ENCODE data around the gene TOPBP1.
"Not testable (repeated sequence)": the region's sequence is repeated elsewhere in the genome, so short reads cannot be mapped to it uniquely, and the experiment has no call there.

Gene TOPBP1

GRCh38 chr3:133575086-133575485, 86.7 kb downstream of the TOPBP1 start:
- no peak for DNase-seq (ENCODE audit: low read depth)
- peak overlapping the region; percentile 89 for H3K4me3 ChIP-seq (ENCODE audit: low read depth, low read length)

DNA sequence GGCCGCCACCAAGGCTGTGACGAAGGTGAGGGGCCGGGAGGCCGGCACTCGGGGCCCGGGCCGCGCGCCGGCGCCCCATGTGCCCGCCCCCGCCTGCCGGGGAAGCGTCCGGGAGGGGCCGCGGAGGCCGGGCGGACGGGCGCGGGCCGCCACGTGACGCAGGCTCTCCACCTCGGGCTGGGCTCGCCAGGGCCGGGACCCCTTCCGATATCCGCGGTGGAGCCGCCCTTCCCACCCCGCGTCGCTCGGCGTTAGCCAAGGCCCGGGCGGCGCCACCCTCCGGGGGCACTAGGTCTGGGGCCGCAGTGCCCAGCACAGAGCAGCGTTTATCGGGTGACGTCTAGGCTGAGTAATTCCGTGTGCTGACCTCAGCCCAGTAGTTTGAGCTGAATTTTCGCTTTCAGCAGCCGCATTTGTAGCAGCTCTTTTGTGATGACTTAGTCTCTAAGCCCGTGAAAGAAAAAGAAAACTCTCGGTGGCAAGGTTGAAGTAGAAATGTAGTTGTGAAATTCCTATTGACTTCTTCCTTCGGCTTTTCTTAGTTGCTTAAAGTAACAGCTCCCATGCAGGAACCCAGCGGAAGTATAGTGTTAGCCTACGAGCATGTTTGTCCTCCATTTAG, 87.4 kb downstream of the TOPBP1 start:
- peak; percentile 31 for DNase-seq (ENCODE audit: low read depth)

GRCh38 chr3:133573629-133574194, 88.0 kb downstream of the TOPBP1 start, which contains the start of gene CDV3:
CDV3 (plus strand) TSS chr3:133573686; CDS start chr3:133574045, 359 bp downstream.
- DNase-seq (ENCODE audit: low read depth): no peak
- H3K4me3 ChIP-seq (ENCODE audit: low read depth, low read length): peak within 1 kb of the TSS; percentile 89

More for the DNA sequence above, 87.4 kb downstream of the TOPBP1 start:
- peak overlapping the region; percentile 89 for H3K4me3 ChIP-seq (ENCODE audit: low read depth, low read length)

- DNase-seq (ENCODE audit: low read depth): peak; percentile 100
- H3K4me3 ChIP-seq (ENCODE audit: low read depth, low read length): peak overlapping the region; percentile 89
These were observed 88.6 kb downstream of the TOPBP1 start for GRCh38 chr3:133573054-133573628.

DNA sequence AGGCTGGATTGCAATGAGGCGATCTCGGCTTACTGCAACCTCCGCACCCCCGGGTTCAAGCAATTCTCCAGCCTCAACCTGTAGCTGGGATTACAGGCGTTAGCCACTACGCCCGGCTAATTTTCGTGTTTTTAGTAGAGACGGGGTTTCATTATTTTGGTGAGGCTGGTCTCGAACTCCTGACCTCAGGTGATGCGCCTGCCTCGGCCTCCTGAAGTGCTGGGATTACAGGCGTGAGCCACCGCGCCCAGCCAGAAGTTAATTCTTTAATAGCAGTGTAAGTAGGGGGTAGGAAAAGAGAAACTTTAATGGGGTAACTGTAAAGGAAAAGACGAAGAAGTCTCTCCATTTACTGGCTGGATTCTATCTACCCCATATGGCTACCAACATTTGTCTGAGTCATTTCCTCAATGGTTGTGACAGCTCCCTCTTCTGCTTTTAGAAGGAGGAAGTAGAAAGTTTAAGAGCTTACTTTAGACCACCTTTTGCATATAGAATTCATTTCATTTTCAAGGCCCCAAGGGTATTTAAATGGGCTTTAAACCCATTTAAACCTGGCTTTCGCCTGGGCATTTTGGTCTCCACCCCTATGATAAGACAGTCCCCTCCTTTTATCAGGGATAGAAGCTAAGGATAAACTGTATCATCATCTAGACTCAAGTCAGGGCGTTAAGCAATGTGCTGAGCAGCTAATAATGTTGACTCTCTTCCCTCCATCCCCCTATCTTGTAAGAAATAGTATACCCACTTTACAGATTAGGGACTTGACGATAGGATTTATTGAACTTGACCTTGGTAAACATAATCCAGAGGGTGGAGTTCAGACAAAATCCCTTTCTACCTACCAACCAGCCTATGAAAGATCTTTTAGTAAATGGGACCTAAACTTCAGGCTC, 89.3 kb downstream of the TOPBP1 start:
- DNase-seq (ENCODE audit: low read depth): no peak
- peak overlapping the region; percentile 12 for H3K4me3 ChIP-seq (ENCODE audit: low read depth, low read length)

- DNase-seq (ENCODE audit: low read depth): no peak
- H3K4me3 ChIP-seq (ENCODE audit: low read depth, low read length): no peak overlapping the region
These were observed 90.8 kb downstream of the TOPBP1 start for GRCh38 chr3:133570937-133571320.

DNA sequence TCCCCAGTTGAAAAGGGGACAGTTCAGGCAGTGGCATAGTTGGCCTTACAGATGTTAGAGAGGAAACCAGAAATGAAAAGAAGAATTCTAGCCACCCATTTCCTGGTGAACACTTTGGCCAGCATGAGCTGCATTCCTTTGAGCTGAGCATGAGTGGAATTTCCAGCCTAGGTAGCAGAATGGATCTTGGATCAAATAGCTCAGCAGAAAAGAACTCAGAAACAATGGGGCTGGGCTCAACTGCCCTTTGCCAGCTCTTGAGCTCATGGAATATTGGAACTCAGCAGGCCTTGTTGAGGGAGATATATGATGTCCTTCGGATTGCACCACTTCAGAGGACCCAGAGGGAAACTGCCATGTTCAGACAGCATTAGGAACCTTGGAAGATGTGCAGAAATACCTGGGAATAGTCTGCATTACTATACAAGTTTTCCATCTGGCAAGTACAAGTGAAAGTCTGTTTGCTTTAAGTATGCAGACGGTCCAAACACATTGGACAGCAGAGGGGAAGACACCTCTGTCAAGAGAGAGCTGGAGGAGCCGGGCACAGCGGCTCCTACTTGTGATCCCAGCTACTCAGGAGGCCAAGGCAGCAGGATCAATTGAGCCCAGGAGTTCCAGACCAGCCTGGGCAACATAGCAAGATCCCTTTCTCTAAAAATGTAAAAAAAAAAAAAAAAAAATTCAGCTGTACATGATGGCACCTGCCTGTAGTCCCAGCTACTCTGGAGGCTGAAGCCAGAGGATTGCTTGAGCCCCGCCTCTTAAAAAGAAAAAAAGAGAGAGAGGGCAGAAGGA, 91.4 kb downstream of the TOPBP1 start:
- peak; percentile 49 for DNase-seq (ENCODE audit: low read depth)
- H3K4me3 ChIP-seq (ENCODE audit: low read depth, low read length): no peak overlapping the region

DNA sequence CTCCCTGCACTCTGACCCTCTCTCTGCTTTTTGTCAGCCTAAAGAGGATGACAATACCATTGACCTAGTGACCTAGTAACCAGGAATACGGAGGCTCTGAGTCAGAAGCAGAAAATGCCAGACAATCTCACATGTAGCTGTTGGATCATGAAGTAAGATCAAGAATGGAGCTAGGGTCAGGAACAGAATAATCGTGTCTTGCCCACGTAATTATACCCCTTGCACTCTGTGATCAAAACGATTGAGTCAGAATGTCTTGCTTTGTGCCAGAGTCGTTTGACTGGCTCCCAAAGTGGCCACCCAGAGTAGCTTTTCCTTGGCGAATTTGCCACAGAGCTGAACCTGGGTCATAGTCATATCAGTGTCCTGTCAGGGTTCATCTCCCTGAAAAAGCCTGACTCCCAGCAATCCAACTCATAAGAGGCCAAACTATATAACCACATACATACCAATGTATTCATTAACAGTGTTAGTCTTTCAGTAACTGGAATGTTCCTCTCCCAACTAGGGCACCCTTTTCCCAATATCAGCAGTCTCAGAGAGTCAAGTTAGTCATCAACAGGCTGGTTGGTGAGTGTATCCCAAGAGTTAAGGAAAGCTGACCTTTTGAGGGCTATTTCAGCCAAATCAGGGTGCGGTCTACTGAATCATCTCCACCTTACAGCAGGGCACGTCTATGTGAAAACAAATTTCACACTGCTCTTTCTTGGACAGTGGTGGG, 93.3 kb downstream of the TOPBP1 start:
- DNase-seq (ENCODE audit: low read depth): peak; percentile 72
- no peak overlapping the region for H3K4me3 ChIP-seq (ENCODE audit: low read depth, low read length)

GRCh38 chr3:133563816-133564215, 97.9 kb downstream of the TOPBP1 start:
- no peak overlapping the region for H3K4me3 ChIP-seq (ENCODE audit: low read depth, low read length)
- no peak for DNase-seq (ENCODE audit: low read depth)

GRCh38 chr3:133563186-133563591, 98.6 kb downstream of the TOPBP1 start:
- DNase-seq (ENCODE audit: low read depth): no peak

GRCh38 chr3:133562376-133562775, 99.4 kb downstream of the TOPBP1 start:
- H3K4me3 ChIP-seq (ENCODE audit: low read depth, low read length): no peak overlapping the region
- no peak for DNase-seq (ENCODE audit: low read depth)

More at GRCh38 chr3:133563186-133563591, 98.6 kb downstream of the TOPBP1 start:
- no peak overlapping the region for H3K4me3 ChIP-seq (ENCODE audit: low read depth, low read length)

DNA sequence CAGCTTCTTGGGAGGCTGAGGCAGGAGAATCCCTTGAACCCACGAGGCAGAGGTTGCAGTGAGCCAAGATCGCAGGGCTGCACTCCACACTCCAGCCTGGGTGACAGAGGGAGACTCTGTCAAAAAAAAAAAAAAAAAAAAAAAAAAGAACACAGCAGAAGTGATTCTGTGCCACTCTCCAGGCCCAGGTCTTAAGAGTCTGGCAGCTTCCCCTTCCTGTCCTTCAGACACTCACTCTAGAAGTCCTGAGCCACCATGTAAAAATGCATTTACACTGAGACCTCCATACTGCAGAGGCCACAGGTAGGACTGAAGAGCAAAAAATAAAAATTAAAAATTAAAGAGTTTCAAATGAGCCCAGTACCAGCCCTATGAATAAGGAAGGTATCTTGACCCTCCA, 100.1 kb downstream of the TOPBP1 start:
- no peak overlapping the region for H3K4me3 ChIP-seq (ENCODE audit: low read depth, low read length)
- DNase-seq (ENCODE audit: low read depth): no peak

- not testable (repeated sequence) for DNase-seq (ENCODE audit: low read depth); H3K4me3 ChIP-seq (ENCODE audit: low read depth, low read length)
These were observed 110.2 kb downstream of the TOPBP1 start for GRCh38 chr3:133551589-133551988.
